GM18858 (cell line): ENCODE data around the gene PHYKPL.
"Not testable (repeated sequence)": the region's sequence is repeated elsewhere in the genome, so short reads cannot be mapped to it uniquely, and the experiment has no call there.

Source experiments
- ATAC-seq: cut with Tn5 transposase; IDR thresholded peaks from one replicate; pipeline ENCODE4 v1.9.1; 2021; ENCODE audit not compliant: unreplicated experiment

PHYKPL gene

DNA sequence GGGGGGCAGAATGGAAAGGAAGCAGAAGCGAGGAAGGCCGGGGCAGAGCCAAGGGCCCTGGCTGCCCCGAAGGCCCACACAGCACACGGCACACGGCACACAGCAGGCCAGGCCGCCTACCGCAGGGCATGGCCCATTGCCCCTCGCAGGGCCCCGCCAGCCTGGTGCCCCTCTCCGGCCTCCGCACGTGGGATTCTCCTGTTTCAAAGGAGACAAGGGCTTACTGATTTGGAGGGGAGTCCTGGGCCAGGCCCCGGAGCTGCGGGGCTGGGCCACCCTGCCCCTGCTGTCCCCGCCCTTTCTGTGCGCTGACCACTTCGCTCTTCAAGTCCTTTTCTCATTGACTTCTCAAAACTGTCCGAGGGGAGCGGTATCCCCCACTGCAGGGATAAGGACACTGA, 7.7 kb upstream of the PHYKPL start:
- no peak for ATAC-seq

DNA sequence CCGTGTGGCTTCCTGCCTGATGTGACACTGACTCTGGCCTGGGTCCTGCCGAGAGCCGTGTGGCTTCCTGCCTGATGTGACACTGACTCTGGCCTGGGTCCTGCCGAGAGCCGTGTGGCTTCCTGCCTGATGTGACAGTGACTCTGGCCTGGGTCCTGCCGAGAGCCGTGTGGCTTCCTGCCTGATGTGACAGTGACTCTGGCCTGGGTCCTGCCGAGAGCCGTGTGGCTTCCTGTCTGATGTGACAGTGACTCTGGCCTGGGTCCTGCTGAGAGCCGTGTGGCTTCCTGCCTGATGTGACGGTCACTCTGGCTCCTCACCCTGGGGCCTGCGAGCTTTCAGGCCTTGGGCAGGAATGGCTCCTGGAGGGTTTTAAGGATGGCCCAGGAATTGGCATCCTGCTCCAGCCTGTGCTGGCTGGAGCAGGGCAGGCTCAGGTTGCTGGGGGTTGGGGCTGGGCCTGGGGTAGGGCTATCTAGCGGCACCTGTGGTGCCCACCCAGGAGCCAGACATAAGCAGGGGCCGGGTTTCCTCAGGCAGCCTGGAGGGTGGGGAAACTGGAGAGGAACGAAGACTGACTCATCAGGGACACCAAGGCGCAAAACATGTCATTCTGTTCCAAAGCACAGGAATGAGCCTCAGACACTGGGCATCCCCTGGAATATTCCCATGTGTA, 7.2 kb upstream of the PHYKPL start:
- not testable (repeated sequence) for ATAC-seq

DNA sequence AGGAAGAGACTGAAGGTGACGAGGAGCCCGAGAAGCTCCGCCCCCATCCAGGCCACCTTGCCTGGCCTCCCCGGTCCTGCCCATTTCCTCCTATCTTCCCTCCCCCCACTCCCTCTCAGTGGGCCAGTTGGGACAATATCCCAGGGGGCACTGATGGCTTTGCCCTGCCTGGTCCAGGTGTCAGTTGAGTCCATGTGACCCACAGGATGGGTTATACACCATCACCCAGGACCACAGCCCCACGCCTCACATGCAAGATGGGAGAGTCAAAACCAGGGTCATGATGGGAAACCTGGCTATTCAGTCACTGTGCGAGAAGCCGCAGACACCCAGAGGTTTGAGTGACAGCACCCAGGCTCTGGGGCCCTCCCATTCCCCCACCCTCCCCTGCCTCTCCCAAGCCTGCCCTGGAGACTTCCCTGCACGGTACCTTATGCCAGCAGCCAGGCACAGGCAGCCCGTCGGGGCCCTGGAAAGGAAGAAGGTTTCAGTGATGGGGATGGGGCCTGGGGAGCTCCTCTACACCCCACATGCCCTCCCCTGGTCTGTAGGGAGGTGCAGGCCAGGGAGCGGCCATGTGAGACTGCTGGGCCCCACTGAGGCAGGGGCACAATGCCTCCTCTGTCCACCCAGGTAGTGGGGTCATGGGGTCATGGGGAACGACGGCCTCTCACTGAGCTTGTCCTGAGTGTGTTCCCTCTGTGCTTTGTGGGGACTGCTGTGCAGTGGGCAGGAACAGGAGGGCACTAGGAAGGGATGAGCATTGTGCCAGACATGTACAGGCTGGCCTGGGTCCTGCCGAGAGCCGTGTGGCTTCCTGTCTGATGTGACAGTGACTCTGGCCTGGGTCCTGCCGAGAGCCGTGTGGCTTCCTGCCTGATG, 6.3 kb upstream of the PHYKPL start:
- ATAC-seq, result no peak

DNA sequence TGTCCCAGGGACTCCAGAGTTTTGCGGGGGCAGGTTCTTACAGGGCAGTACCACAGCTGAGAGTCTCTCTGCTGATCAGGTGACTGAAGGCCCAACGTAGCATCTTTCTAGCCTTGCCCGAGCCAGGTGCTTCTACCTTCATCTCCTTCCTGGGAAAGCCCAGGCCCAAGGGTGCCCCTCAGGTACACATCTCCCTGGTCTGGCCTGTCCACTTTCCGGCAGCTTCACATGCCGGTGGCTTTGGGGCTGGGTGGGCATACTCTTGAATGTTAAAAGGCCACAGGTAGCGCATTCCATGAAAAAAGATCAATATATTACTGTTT, 5.7 kb upstream of the PHYKPL start:
- ATAC-seq, result no peak

- ATAC-seq, result no peak
Measured at GRCh38 chr5:178237431-178238312, 5.1 kb upstream of the PHYKPL start.

- ATAC-seq, result no peak
Measured at GRCh38 chr5:178236679-178237078, 4.1 kb upstream of the PHYKPL start.

- no peak for ATAC-seq
Measured at GRCh38 chr5:178236126-178236525, 3.5 kb upstream of the PHYKPL start.

- ATAC-seq, result no peak
Measured at GRCh38 chr5:178235588-178235974, 3.0 kb upstream of the PHYKPL start.

GRCh38 chr5:178234750-178235587, 2.4 kb upstream of the PHYKPL start:
- ATAC-seq, result no peak

- no peak for ATAC-seq
Measured at GRCh38 chr5:178234121-178234749, 1.6 kb upstream of the PHYKPL start.

- ATAC-seq, result no peak
Measured at GRCh38 chr5:178232920-178233429, 373 bp upstream of the PHYKPL start.

DNA sequence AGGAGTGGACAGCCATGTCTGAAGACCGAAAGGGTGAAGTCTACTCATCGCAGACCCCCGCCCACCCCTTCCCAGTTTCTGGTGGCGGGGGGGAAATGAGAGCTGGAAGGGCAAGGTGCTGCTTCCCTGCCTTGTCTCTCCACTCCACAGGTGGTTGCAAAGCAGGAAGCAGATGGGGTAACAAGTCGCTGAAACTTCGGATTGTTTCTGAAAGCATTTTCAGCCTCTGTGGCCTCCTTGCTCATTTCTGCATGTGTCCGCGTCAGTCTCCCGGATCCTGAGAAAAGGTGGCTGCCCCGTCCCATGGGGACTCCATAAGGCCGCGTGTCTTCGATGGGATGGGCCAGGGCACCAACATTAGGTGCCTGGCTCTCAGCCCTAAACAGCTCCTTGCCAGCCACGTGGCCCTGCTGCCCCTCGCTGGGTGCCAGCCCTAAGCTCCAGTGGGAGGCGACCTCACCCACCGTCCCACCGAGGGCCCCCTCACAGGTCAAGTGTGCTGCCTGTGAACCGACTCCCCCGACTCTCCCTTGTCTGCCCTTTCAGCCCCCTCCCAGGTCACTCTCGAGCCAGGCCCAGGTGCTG, 971 bp downstream of the PHYKPL start:
- no peak for ATAC-seq

DNA sequence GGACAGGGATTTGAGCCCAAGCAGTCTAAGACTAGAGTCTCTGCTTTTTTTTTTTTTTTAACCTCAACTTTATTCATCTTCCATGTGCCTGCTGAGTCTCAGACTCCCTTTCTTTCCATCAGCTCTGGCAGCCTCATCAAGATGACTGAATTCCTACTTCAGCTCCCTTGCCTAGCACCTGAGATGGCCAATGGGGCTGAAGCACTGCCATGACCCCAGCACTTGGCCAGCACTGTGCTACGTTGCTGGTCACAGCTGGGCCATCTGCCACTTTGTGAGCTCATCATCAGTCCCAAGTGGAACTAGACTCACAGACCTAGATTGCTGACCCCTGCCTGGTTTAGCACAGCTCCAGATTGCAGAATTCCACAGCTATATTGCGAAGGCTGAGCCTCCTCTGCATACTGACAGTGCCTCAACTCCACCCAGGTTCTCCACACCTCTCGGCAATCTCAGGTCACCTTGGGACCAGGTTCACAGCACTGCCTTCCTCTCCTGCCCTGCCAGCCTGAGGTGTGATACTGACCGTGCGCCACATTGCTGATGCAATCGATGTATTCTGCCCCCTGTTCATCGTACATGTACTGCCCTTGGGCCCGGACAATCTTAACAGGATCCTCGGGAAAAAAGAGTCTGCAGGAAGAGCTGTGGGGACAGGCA, 1.6 kb downstream of the PHYKPL start:
- no peak for ATAC-seq

DNA sequence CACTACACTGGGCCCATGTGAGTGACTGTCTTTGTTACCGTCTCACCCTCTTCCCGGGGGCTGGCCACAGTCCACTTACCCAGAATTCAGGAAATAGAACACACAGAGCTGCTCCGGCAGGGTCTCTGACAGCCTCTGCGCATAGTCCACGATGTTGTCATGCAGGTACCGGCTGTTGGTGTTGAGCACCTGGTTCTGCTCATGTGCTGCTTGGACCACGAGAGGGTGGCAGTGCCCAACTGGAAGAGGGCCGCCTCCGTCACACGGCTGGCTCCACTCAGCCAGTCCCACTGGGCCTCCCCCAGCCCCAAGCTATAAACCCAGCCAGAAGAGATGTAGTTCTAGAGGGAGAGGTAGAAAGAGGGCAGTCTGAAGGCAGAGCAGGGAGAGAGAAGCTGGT, 2.7 kb downstream of the PHYKPL start:
- ATAC-seq, result no peak

DNA sequence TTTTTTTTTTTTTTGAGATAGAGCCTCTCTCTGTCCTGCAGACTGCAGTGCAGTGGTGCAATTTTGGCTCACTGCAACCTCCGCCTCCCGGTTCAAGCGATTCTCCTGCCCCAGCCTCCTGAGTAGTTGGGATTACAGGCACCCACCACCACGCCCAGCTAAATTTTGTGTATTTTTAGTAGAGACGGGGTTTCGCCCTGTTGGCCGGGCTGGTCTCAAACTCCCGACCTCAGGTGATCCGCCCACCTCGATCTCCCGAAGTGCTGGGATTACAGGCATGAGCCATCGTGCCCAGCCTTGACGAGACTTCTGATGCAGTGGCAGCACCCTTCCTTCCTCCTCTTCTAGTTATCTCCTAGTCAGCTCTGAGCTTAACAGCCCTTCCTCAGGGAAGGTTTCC, 3.5 kb downstream of the PHYKPL start:
- not testable (repeated sequence) for ATAC-seq

DNA sequence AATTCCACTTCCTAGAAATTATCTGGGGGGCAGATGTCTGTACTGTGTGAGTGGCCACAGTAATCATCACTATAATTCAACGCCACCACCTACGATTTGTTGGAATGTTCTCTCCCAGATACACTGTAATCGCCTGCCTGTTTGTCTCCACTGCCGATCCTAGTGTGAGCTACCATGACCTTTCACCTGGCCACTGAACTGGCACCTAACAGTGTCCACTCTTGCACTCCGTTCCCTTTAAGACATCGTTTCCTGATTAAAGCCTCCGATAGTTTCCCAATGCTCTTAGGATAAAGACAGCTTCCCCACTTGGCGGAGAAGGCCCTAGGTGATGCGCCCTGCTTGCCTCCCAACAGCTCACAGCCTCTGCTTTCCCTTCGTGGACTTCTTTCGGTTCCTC, 4.0 kb downstream of the PHYKPL start:
- ATAC-seq, result no peak

DNA sequence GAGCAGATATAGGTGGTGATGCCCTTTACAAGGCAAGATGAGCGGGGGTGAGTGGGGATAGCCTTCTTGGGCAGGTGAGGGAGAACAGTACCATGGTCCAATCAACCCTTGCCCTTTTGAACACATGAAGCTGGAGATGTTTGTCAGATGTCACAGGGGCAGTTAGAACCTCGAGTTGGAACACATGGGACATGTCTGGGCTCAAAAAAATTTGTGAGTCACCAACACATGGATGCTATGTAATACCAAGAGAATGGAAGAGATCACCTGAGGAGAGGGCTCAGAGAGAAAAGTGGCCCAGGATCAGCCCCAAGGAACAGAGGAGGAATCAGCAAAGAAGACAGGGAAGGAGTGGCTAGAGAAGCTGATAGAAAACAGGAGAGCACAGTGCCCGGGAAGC, 4.7 kb downstream of the PHYKPL start:
- no peak for ATAC-seq

DNA sequence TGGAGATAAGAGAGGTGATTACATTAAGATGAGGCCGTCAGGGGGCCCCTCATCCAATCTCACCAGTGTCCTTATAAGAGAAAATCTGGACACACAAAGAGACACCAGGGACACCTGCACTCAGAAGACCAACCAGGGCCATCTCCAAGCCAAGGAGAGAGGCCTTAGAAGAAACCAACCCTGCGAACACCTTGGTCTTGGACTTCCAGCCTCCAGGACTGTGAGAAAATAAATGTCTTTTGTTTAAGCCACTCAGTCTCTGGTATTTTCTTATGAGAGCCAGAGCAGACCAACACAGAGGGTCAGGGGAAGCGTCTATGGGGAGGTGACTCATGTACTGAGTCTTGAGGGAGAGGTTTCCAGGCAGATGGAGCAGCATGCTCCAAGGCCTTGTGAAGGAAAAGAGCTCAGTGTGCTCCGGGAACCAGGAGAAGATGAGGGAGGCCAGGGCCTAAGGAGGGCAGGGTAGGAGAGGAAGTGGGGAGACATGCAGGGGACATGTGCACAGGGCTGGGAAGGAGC, 5.4 kb downstream of the PHYKPL start:
- ATAC-seq, result no peak

GRCh38 chr5:178225174-178225573, 7.4 kb downstream of the PHYKPL start:
- ATAC-seq, result no peak
